Upper lobe of left lung (tissue), 6 donors: ENCODE measurements around the gene C5orf52. TPM values are rescaled to one million over a fixed set of nuclear protein-coding genes. Genes with fewer than 3 reads are reported as not detected.
"Not testable (repeated sequence)": the region's sequence is repeated elsewhere in the genome, so short reads cannot be mapped to it uniquely, and the experiment has no call there.

Experiments used
- ATAC-seq, 2 donors: fragments of 200-7000 bp; cut with Tn5 transposase; one replicate each; pipeline ENCODE4 v1.9.1; 2022; ENCODE audit warnings: mild to moderate bottlenecking in 2 of 2, moderate library complexity in 2 of 2; ENCODE audit not compliant: low FRiP score in 2 of 2
- DNase-seq, 2 donors: peaks; one replicate each; pipeline ENCODE4 v3.0.0-alpha.2; 2019 to 2020
- H3K27ac ChIP-seq, 4 donors: fragments of 200-600 bp; sonication (generic); one replicate each; pipeline ENCODE4 v1.5.1; 2016 to 2019
- H3K27me3 ChIP-seq, 4 donors: fragments of 200-600 bp; sonication (generic); one replicate each; pipeline ENCODE4 v1.5.1; 2017 to 2019
- H3K36me3 ChIP-seq, 4 donors: fragments of 200-600 bp; sonication (generic); one replicate each; pipeline ENCODE4 v1.5.1; 2016 to 2019
- H3K4me1 ChIP-seq, 4 donors: fragments of 200-600 bp; sonication (generic); one replicate each; pipeline ENCODE4 v1.5.1; 2018 to 2019
- H3K4me3 ChIP-seq, 4 donors: fragments of 200-600 bp; sonication (generic); one replicate each; pipeline ENCODE4 v1.5.1; 2017 to 2019; ENCODE audit warnings: mild to moderate bottlenecking in 2 of 4, moderate library complexity in 1 of 4
- H3K9me3 ChIP-seq, 4 donors: fragments of 200-600 bp; sonication (generic); one replicate each; pipeline ENCODE4 v1.5.1; 2018 to 2019
- CTCF ChIP-seq, 6 experiments: fragments of 450-650 bp in 4 of 6; fragments of 200-600 bp in 2 of 6; sonication (generic) in 2 of 6; IDR thresholded peaks; one replicate each; pipeline ENCODE4 v1.5.1; 2016 to 2019; ENCODE audit warnings: antibody characterized with exemption in 6 of 6
- EP300 ChIP-seq, 4 donors: sonication (generic); formaldehyde crosslinking; IDR thresholded peaks; one replicate each; pipeline ENCODE4 v1.5.1; 2017; ENCODE audit warnings: antibody characterized with exemption in 4 of 4, control low read depth in 2 of 4
- POLR2A ChIP-seq, 4 donors: fragments of 450-650 bp; IDR thresholded peaks; one replicate each; pipeline ENCODE4 v1.5.1; 2016 to 2017; ENCODE audit warnings: antibody characterized with exemption in 4 of 4, mild to moderate bottlenecking in 2 of 4
- POLR2AphosphoS5 ChIP-seq, 2 donors: sonication (generic); formaldehyde crosslinking; IDR thresholded peaks; one replicate each; pipeline ENCODE4 v1.5.1; 2017; ENCODE audit warnings: antibody characterized with exemption in 2 of 2
- WGBS, 2 donors: methylation state at CpG; one replicate each; pipeline ENCODE4 v1.1.5; 2017 to 2018; 5-methylcytosine and 5-hydroxymethylcytosine counted together
- total RNA-seq, 6 donors: library from RNA; depleted of rRNA in 4 of 6; stranded (reverse); fragments of >200 nt in 4 of 6; gene quantifications; one replicate each; pipeline versions ENCODE4 v1.1.0 to v1.2.1, GENCODE V29; 2016 to 2021
- donor health status: DM: no; HTN: no; CAD: no; lungs with moderate emphysema.
- donor health status: DM: no; HTN: yes; CAD: no; lungs with severe emphysema.

Gene C5orf52
- total RNA-seq, 6 donors from 2014 or later, result not detected

- H3K36me3 ChIP-seq, result no peaks in the 10 kb centered on the region
- no peaks in the 10 kb centered on the region for H3K27me3 ChIP-seq
- H3K4me1 ChIP-seq, result no peaks in the 10 kb centered on the region
- H3K4me3 ChIP-seq, result no peak overlapping the region
- no peaks in the 10 kb centered on the region for H3K9me3 ChIP-seq
- ATAC-seq (no peak), DNase-seq (no peak)
- WGBS, 2 donors, result 64 to 74% methylated on average over 3 of the region's 3 CpGs
- TF ChIP-seq CTCF (IDR thresholded peaks at IDR 0.05), result no peak
- H3K27ac ChIP-seq, result no peak overlapping the region
Measured at GRCh38 chr5:157682257-157682656, 10.9 kb downstream of the C5orf52 start.

- not testable (repeated sequence) for H3K27me3 ChIP-seq, ATAC-seq, DNase-seq, H3K4me1 ChIP-seq, H3K36me3 ChIP-seq, H3K9me3 ChIP-seq, H3K4me3 ChIP-seq, H3K27ac ChIP-seq
- 91 to 92% methylated on average over 13 to 14 of the region's 14 CpGs for WGBS, 2 donors
Measured at GRCh38 chr5:157686276-157687197, 15.2 kb downstream of the C5orf52 start.

GRCh38 chr5:157687198-157687554, 15.8 kb downstream of the C5orf52 start:
- 92 to 100% methylated on average over 1 of the region's 1 CpG for WGBS, 2 donors
- no peak for TF ChIP-seq CTCF (IDR thresholded peaks at IDR 0.05)
- no peak for TF ChIP-seq EP300 (IDR thresholded peaks at IDR 0.05)
- TF ChIP-seq POLR2A (IDR thresholded peaks at IDR 0.05), result no peak
- no peak for TF ChIP-seq POLR2AphosphoS5 (IDR thresholded peaks at IDR 0.05)
- DNase-seq, result no peak

GRCh38 chr5:157689942-157690689, 18.8 kb downstream of the C5orf52 start:
- ATAC-seq, result peak; percentile 19 to 46
- Histone ChIP-seq H3K9me3 (no peaks in the 10 kb centered on the region), H3K27me3 (no peaks in the 10 kb centered on the region), H3K4me3 (peak overlapping the region in 1 of 4 donors; percentile 26), H3K36me3 (no peaks in the 10 kb centered on the region), H3K27ac (no peak overlapping the region), H3K4me1 (no peaks in the 10 kb centered on the region)
- DNase-seq, result peak in 1 of 2 donors; percentile 79
- WGBS, 2 donors, result 73 to 84% methylated on average over 42 to 45 of the region's 52 CpGs
- no peak for TF ChIP-seq POLR2AphosphoS5 (IDR thresholded peaks at IDR 0.05)
- TF ChIP-seq POLR2A (IDR thresholded peaks at IDR 0.05), result no peak
- no peak for TF ChIP-seq EP300 (IDR thresholded peaks at IDR 0.05)
- TF ChIP-seq CTCF (IDR thresholded peaks at IDR 0.05), result no peak

More at GRCh38 chr5:157687198-157687554, 15.8 kb downstream of the C5orf52 start:
- Histone ChIP-seq H3K9me3 (no peaks in the 10 kb centered on the region), H3K27ac (no peak overlapping the region), H3K4me3 (no peak overlapping the region), H3K36me3 (no peaks in the 10 kb centered on the region), H3K27me3 (no peaks in the 10 kb centered on the region), H3K4me1 (no peaks in the 10 kb centered on the region)
- no peak for ATAC-seq

GRCh38 chr5:157690690-157691433, 19.5 kb downstream of the C5orf52 start:
- no peaks in the 10 kb centered on the region for H3K27me3 ChIP-seq
- no peaks in the 10 kb centered on the region for H3K9me3 ChIP-seq
- no peaks in the 10 kb centered on the region for H3K4me1 ChIP-seq
- DNase-seq (peak in 1 of 2 donors; percentile 75), ATAC-seq (no peak)
- no peaks in the 10 kb centered on the region for H3K36me3 ChIP-seq
- TF ChIP-seq CTCF (IDR thresholded peaks at IDR 0.05) (no peak), EP300 (IDR thresholded peaks at IDR 0.05) (no peak), POLR2A (IDR thresholded peaks at IDR 0.05) (no peak), POLR2AphosphoS5 (IDR thresholded peaks at IDR 0.05) (no peak)
- no peak overlapping the region for H3K27ac ChIP-seq
- WGBS, 2 donors, result 78 to 87% methylated on average over 27 to 50 of the region's 53 CpGs
- H3K4me3 ChIP-seq, result peak overlapping the region in 1 of 4 donors; percentile 26

- not testable (repeated sequence) for H3K4me3 ChIP-seq, H3K4me1 ChIP-seq, H3K27ac ChIP-seq, ATAC-seq, H3K27me3 ChIP-seq, H3K36me3 ChIP-seq, H3K9me3 ChIP-seq
- WGBS, 2 donors, result 96% methylated on average over 7 of the region's 25 CpGs; no CpG with 5 or more reads in 1 of the 2 donors
- peak in 1 of 2 donors; percentile 78 for DNase-seq
Measured at GRCh38 chr5:157693816-157694215, 22.5 kb downstream of the C5orf52 start.

- not testable (repeated sequence) for H3K36me3 ChIP-seq, H3K27ac ChIP-seq, ATAC-seq, H3K4me3 ChIP-seq, H3K27me3 ChIP-seq, H3K4me1 ChIP-seq, DNase-seq
- WGBS, 2 donors, result 96% methylated on average over 3 of the region's 3 CpGs
- peaks cover 4 to 12% (median 8%) of the 10 kb centered on the region in 4 donors for H3K9me3 ChIP-seq
Measured at GRCh38 chr5:157696154-157696553, 24.8 kb downstream of the C5orf52 start.
